Endodermal cell (in vitro differentiated cells): Measurements from ENCODE around the gene AMN1. TPM values are rescaled to one million over a fixed set of nuclear protein-coding genes. Genes with fewer than 3 reads are reported as not detected.

Experiments used
- DNase-seq: peaks from one replicate; pipeline ENCODE4 v3.0.0-alpha.2; 2017
- H3K27ac ChIP-seq: 2 replicates; pipeline ENCODE4 v1.5.1; 2013; ENCODE audit warnings: mild to moderate bottlenecking, low read depth, low read length, moderate library complexity
- H3K27me3 ChIP-seq: 2 replicates; pipeline ENCODE4 v1.6.1; 2013; ENCODE audit warnings: mild to moderate bottlenecking, low read length, moderate library complexity; ENCODE audit not compliant: insufficient read depth, control insufficient read depth, poor library complexity, severe bottlenecking
- H3K36me3 ChIP-seq: 2 replicates; pipeline ENCODE4 v1.7.0; 2013; ENCODE audit warnings: mild to moderate bottlenecking, low read length, moderate library complexity; ENCODE audit not compliant: control insufficient read depth, insufficient read depth
- H3K4me1 ChIP-seq: one replicate; pipeline ENCODE4 v1.7.0; 2013; ENCODE audit warnings: low read length; ENCODE audit not compliant: control insufficient read depth, insufficient read depth
- H3K4me3 ChIP-seq: 2 replicates; pipeline ENCODE4 v1.5.1; 2013; ENCODE audit warnings: mild to moderate bottlenecking, low read length, moderate library complexity
- H3K9ac ChIP-seq: 2 replicates; pipeline ENCODE4 v1.6.1; 2013; ENCODE audit warnings: mild to moderate bottlenecking, low read length, moderate library complexity; ENCODE audit not compliant: poor library complexity, severe bottlenecking; ENCODE audit errors: extremely low read depth
- H3K9me3 ChIP-seq: 2 replicates; pipeline ENCODE4 v1.6.1; 2013; ENCODE audit warnings: mild to moderate bottlenecking, low read length, moderate library complexity; ENCODE audit not compliant: control insufficient read depth
- H3K27ac Mint-ChIP-seq: 2 replicates; pipeline ENCODE4 v1.8.0; 2020; ENCODE audit warnings: mixed read lengths
- H3K27me3 Mint-ChIP-seq: 2 replicates; pipeline ENCODE4 v1.8.0; 2021; ENCODE audit warnings: mild to moderate bottlenecking, mixed read lengths; ENCODE audit not compliant: insufficient read depth
- H3K36me3 Mint-ChIP-seq: 2 replicates; pipeline ENCODE4 v1.8.0; 2020; ENCODE audit warnings: low read depth, mixed read lengths
- H3K4me1 Mint-ChIP-seq: 2 replicates; pipeline ENCODE4 v1.8.0; 2020; ENCODE audit warnings: mixed read lengths
- H3K4me3 Mint-ChIP-seq: 2 replicates; pipeline ENCODE4 v1.8.0; 2020; ENCODE audit warnings: mild to moderate bottlenecking, moderate library complexity, mixed read lengths
- H3K9me3 Mint-ChIP-seq: 2 replicates; pipeline ENCODE4 v1.8.0; 2020; ENCODE audit warnings: mild to moderate bottlenecking, mixed read lengths
- WGBS, 2 experiments: methylation state at CpG; one replicate each; pipeline versions ENCODE4 v1.1.5 to v1.1.7; 2013; ENCODE audit warnings: missing lambda C conversion rate in 2 of 2, mixed read lengths in 1 of 2; ENCODE audit not compliant: insufficient coverage in 1 of 2, insufficient read length in 1 of 2; 5-methylcytosine and 5-hydroxymethylcytosine counted together
- total RNA-seq, 2 donors: library from RNA; stranded (reverse); fragmentation: NEBNext Ultra II Directional in 1 of 2; extraction: Animal tissue kit (Norgen Biotek cat#: 25700) in 1 of 2; gene quantifications; 2 replicates in 1 of 2; 3 replicates in 1 of 2; pipeline ENCODE4 v1.2.1, GENCODE V29; 2021
- TF ChIP-seq, protein P1 (sequence below): fragments of 200-600 bp; sonication (generic); conservative IDR thresholded peaks from 2 replicates; pipeline ENCODE4 v1.5.0; 2021; ENCODE audit warnings: antibody characterized with exemption, mild to moderate bottlenecking

Gene AMN1
- total RNA-seq, 2 donors from 2014 or later, result 12.5 to 15.2 TPM

DNA sequence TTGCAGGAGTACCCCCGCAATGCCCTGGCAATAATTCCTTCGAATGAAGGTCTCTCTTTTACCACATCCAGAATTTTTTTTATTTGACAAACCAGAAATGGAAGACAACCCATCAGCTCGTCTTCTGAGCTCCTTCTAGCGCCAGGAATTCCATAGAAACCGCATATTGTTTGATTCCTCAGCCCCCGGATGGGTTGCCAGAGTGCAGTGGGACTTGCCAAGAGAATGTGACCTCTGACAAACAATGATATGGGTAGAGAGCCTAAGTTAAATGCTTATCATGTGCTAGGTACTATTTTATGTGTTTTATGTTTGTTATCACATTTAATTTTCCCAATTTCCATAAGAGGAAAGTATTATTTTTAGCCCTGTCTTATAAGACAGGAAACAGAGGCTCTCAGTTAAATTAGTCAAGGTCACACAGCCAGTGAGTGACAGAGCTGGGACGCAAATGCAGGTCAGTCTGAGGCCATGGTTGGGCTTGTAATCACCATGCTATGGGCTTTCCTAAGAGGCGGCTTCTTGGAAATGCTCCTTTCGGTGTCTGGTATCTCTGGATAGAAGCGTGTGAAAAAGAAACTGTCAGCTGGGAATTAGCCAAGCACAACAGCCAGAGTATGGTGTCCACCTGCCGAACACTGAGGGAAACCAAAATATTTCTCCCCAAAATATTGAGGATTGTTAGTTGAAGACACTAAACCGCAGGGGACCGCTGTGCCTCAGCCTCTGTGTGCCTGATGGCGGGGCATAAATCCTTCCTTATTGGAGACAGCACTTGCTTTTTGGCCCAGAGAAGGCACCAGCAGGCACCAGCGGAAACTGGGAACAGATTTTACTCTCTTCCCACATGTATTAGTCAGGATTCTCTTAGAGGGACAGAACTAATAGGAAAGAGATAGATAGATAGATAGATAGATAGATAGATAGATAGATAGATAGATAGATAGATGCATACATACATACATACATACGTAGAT is 98.8 kb downstream of the AMN1 start:
- peak overlapping the region; percentile 88 for H3K27ac ChIP-seq
- no peaks in the 10 kb centered on the region for H3K36me3 Mint-ChIP-seq
- no peaks in the 10 kb centered on the region for H3K9me3 Mint-ChIP-seq
- H3K4me3 ChIP-seq, result no peak overlapping the region
- H3K36me3 ChIP-seq, result no peaks in the 10 kb centered on the region
- TF ChIP-seq, protein P1, sequence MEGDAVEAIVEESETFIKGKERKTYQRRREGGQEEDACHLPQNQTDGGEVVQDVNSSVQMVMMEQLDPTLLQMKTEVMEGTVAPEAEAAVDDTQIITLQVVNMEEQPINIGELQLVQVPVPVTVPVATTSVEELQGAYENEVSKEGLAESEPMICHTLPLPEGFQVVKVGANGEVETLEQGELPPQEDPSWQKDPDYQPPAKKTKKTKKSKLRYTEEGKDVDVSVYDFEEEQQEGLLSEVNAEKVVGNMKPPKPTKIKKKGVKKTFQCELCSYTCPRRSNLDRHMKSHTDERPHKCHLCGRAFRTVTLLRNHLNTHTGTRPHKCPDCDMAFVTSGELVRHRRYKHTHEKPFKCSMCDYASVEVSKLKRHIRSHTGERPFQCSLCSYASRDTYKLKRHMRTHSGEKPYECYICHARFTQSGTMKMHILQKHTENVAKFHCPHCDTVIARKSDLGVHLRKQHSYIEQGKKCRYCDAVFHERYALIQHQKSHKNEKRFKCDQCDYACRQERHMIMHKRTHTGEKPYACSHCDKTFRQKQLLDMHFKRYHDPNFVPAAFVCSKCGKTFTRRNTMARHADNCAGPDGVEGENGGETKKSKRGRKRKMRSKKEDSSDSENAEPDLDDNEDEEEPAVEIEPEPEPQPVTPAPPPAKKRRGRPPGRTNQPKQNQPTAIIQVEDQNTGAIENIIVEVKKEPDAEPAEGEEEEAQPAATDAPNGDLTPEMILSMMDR, result no peak
- no peaks in the 10 kb centered on the region for H3K4me1 ChIP-seq
- DNase-seq, result no peak
- H3K27me3 Mint-ChIP-seq, result no peaks in the 10 kb centered on the region
- no peak overlapping the region for H3K4me3 Mint-ChIP-seq
- WGBS, 2 experiments, result 69 to 84% methylated on average over 11 to 15 of the region's 16 CpGs
- H3K9ac ChIP-seq, result no peak overlapping the region
- no peaks in the 10 kb centered on the region for H3K27me3 ChIP-seq
- H3K27ac Mint-ChIP-seq, result no peak overlapping the region
- H3K4me1 Mint-ChIP-seq, result peaks cover 30% of the 10 kb centered on the region
- no peaks in the 10 kb centered on the region for H3K9me3 ChIP-seq

DNA sequence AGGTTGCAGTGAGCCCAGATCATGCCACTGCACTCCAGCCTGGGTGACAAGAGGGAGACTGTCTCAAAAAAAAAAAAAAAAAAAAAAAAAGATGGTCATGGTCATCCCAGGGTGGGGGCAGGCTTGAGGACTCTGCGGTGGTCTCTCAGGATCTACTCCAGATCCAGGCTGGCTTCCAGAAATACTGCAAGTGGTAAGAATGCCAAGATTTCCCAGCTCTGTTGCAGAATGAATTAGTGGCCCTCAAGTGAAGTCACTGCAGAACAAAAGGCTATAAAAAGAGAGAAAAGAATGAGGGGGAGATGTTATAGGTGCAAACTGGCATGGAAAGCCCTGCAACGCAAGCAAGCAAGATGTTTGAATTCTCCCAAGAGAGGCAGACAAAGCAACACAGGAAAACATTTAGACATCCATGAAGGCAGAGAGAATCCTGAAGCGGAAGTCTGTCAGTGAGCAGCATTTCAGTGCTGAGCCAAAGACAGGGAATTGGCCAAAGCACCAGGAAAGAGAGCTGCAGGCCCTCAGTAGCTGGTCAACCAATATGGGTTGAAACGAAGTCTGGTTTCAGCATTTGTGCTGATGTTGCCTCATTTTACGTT is 101.3 kb downstream of the AMN1 start:
- H3K9me3 ChIP-seq, result no peaks in the 10 kb centered on the region
- WGBS, 2 experiments, result 93 to 94% methylated on average over 3 to 5 of the region's 5 CpGs
- TF ChIP-seq, protein P1, result no peak

GRCh38 chr12:31626270-31626995 is 102.4 kb downstream of the AMN1 start:
- Mint-ChIP-seq H3K36me3 (no peaks in the 10 kb centered on the region), H3K4me3 (no peak overlapping the region), H3K27me3 (no peaks in the 10 kb centered on the region), H3K4me1 (peaks cover 21% of the 10 kb centered on the region), H3K9me3 (no peaks in the 10 kb centered on the region), H3K27ac (no peak overlapping the region)
- H3K27me3 ChIP-seq, result no peaks in the 10 kb centered on the region
- 86 to 87% methylated on average over 3 to 7 of the region's 7 CpGs for WGBS, 2 experiments
- H3K4me3 ChIP-seq, result no peak overlapping the region
- TF ChIP-seq, protein P1, result no peak
- no peak for DNase-seq
- H3K4me1 ChIP-seq, result no peaks in the 10 kb centered on the region
- no peaks in the 10 kb centered on the region for H3K36me3 ChIP-seq
- H3K9ac ChIP-seq, result no peak overlapping the region
- no peaks in the 10 kb centered on the region for H3K9me3 ChIP-seq
- H3K27ac ChIP-seq, result no peak overlapping the region

More for the DNA sequence above, 101.3 kb downstream of the AMN1 start:
- Mint-ChIP-seq H3K27me3 (no peaks in the 10 kb centered on the region), H3K36me3 (no peaks in the 10 kb centered on the region), H3K4me3 (no peak overlapping the region), H3K4me1 (peaks cover 27% of the 10 kb centered on the region), H3K27ac (no peak overlapping the region), H3K9me3 (no peaks in the 10 kb centered on the region)
- H3K27ac ChIP-seq, result no peak overlapping the region
- H3K36me3 ChIP-seq, result no peaks in the 10 kb centered on the region
- no peak overlapping the region for H3K4me3 ChIP-seq
- H3K4me1 ChIP-seq, result no peaks in the 10 kb centered on the region
- no peak overlapping the region for H3K9ac ChIP-seq
- H3K27me3 ChIP-seq, result no peaks in the 10 kb centered on the region
- DNase-seq, result no peak
